Right lobe of liver (tissue), 4 donors: ENCODE data around the gene PIGS.

ENCODE experiments used
- POLR2A ChIP-seq: fragments of 450-650 bp; IDR thresholded peaks from one replicate; pipeline ENCODE4 v1.6.1; 2017; ENCODE audit warnings: antibody characterized with exemption, mild to moderate bottlenecking
- TF ChIP-seq, protein P1 (sequence below), 4 donors: fragments of 200-600 bp in 3 of 4; fragments of 450-650 bp in 1 of 4; IDR thresholded peaks; one replicate each; pipeline versions ENCODE4 v1.5.1 to v1.8.0; 2016 to 2022; ENCODE audit warnings: antibody characterized with exemption in 4 of 4, mild to moderate bottlenecking in 2 of 4
- donor health status: DM: no; HTN: no; CAD: no.
- donor health status: DM: no; HTN: no; CAD: no.
- donor health status: DM: no; HTN: yes; CAD: no.

DNA sequence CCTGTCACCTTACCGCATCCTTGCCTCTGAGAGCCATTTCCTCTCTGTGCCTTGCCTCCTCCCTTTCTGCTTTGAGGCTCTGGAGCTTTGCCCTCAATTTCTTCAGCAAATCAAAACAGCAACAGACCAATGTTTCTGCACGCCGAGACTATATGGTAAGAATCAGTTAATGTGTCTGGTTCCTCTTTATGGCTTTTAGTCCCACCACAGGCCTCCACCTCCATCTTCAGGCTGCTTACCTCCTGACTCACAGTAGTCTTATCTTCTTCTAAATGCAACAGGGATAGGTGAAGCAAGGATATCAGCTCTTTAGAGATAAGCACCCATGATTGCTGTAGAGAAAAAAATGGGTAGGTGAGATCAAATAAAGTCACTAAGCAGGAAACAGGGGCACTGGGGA, 14.5 kb upstream of the PIGS start:
- TF ChIP-seq, protein P1, sequence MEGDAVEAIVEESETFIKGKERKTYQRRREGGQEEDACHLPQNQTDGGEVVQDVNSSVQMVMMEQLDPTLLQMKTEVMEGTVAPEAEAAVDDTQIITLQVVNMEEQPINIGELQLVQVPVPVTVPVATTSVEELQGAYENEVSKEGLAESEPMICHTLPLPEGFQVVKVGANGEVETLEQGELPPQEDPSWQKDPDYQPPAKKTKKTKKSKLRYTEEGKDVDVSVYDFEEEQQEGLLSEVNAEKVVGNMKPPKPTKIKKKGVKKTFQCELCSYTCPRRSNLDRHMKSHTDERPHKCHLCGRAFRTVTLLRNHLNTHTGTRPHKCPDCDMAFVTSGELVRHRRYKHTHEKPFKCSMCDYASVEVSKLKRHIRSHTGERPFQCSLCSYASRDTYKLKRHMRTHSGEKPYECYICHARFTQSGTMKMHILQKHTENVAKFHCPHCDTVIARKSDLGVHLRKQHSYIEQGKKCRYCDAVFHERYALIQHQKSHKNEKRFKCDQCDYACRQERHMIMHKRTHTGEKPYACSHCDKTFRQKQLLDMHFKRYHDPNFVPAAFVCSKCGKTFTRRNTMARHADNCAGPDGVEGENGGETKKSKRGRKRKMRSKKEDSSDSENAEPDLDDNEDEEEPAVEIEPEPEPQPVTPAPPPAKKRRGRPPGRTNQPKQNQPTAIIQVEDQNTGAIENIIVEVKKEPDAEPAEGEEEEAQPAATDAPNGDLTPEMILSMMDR (IDR thresholded peaks at IDR 0.05) = no peak
- TF ChIP-seq POLR2A = no peak
